NCI-H1694 (cell line): ENCODE measurements around the gene TMCO4.
"Not testable (repeated sequence)": the region's sequence is repeated elsewhere in the genome, so short reads cannot be mapped to it uniquely, and the experiment has no call there.

ENCODE experiments used
- DNase-seq: peaks from one replicate; lab custom pipeline; 2025; lab: John Stamatoyannopoulos, UW

The TMCO4 gene

DNA sequence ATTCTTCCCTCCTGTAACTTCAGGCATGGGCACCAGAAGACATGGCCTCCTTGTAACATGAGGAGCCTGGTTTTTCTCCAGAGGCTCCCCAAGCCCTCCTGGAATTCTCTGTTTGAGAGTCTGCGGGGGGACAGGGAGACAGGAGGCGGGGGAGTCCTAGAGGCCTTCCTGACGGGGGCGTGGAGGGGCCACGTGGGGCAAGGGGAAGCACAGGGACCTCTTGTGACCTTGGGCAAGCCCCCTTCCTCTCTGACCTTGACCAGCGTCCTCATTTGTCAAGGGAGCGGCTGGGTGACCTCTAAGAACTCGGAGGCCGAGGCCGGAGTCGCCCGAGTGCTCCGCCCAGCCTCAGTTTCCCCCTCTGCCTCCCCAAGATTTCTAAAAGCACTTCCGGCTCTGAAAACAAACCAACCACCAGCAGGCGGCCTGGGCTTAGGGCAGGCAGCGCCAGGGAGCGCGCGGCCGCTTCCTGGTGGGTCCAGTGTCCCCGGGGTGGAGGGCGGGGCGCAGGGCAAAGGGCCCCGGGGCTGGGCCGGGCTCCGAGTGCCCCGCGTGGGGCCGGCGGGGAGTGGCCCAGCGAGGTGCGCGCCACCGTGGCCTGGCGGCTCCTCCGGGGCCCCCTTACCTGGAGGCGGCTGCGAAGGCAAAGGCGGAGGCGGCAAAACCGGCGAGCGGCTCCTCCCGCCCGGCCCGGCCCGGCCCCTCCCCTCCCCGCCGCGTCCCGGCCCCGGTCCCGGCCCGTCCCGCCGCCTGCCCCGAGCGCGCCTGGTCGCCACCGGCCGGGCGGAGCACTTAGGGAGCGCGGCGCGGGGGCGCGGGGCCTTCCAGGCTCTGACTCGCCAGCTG is at the start of gene TMCO4:
TSS of gene TMCO4 (minus strand) at position 687 of the 846 bp plus-strand sequence. CDS start 19,158 bp downstream, outside the sequence.
- DNase-seq: no peak

DNA sequence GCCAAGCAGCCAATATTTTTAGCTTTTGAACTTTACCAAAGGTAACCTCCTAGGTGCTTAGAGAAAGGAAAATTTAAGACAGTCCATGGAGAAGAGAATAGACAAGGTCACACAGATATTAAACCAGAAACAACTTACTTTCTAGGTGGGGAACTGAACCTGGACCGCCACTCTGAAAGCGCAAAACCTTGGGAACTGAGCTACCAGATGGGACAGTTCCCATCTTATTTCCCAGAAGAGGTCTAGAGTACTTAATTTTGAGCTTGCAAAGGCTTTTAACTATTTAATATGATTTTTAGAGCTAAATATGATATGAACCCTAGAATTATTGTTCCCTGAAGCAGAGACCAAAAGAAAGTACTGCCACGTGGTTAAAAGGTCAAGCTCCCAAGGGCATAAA is 49.6 kb upstream of the TMCO4 start:
- not testable (repeated sequence) for DNase-seq

DNA sequence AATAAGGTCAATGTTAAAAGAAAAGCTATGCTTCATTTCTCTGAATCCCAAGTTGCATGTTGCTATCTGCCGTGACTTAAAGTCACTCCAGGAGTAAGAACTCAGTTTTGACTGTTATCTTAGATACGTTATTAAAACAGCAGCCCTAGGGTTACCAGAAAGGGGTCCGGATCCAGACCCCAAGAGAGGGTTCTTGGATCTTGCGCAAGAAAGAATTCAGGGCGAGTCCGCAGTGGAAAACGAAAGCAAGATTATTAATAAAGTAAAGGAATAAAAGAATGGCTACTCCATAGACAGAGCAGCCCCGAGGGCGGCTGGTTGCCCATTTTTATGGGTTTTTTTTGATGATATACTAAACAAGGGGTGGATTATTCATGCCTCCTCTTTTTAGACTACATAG is 47.6 kb upstream of the TMCO4 start:
- not testable (repeated sequence) for DNase-seq

DNA sequence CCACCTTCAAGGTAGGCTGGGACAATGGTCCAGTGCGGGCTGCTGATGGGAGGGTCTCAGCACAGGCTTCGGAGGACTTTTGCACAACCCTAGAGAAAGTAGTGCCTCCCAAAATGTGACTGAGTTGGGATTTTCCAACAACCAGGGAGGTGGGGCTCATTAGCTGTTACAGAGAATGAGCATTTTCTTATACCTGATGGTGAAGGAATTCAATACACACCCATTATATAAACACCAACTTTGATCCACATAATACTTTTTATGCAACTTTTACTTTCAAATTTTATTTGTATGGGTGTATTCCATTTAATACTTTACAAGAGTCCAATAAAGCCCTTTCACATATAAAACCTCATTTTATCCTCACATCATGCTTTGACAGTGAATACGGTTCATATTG is 46.6 kb upstream of the TMCO4 start:
- DNase-seq: no peak

DNA sequence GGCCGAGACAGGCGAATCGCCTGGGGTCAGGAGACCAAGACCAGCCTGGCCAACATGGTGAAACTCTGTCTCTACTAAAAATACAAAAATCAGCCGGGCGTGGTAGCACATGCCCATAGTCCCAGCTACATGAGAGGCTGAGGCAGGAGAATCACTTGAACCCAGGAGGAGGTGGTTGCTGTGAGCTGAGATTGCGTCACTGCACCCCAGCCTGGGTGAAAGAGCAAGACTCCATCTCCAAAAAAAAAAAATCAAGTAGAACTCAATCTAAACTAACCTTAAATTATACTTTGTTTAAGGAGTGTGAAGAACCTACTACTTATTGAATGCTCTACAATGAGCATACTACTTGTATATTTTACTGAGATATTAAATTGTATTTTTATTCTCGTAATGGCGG is 45.8 kb upstream of the TMCO4 start:
- no peak for DNase-seq

DNA sequence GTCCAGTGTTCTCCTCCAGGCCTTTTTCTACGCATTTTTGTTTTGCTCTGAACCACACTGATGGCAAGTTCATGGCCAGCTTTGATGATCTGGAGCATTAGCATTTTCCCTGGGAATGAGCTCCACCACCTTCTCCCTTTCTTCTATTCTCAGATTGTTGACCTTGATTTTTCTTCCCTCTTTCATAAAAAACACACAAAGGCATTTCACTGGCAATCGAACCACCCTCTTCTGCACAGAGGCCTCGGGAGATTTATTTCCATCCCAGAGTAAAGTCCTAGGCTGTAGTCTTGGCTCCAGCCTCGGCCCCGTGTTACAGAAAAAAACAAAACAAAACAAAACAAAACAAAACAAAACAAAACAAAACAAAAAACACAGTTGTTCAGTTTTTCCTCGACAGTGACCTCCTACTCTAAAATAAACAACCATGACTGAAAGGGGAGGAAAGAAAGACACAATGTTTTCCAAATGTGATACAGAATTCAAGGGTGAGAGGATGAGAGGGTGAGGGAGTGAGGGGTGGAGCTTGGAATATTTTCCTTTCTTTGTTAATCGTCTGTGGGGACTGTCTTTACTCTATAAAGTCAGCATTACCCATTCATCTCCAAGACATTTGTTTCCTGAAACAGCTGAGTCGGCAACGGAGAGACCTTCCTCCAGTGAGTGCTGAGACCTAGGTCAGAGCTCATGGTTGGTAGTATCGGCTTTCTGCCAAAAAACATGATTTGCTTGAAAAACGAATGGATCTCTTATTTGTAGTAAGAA is 45.2 kb upstream of the TMCO4 start:
- no peak for DNase-seq

DNA sequence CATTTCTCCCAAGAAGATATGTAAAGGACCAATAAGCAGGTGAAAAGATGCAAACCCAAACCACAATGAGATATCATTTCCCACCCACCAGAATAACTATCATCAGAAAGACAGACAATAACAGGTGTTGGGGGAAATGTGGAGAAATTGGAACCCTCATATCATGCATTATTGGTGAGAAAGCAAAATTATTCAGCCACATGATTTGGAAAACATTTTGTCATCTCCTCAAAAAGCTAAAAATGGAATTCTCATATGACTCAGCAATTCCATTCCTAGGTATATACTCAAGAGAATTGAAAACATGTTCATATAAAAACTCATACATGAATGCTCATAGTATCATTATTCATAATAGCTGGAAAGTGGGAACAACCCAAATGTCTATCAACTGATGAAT is 40.5 kb upstream of the TMCO4 start:
- no peak for DNase-seq

DNA sequence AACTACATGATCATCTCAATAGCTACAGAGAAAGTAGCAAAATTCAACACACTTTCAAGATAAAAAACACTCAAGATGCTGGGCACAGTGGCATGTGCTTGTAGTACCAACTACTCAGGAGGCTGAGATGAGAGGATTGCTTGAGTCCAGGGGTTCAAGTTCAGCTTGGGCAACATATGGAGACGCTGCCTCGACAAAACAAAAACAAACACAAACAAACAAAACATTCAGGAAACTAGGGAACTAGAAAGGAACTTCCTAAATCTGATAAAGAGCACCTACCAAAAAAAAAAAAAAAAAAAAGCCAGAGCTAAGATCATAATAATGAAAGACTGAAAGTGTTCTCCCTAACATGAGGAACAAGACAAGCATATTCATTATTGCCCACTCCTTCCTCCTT is 38.1 kb upstream of the TMCO4 start:
- no peak for DNase-seq

DNA sequence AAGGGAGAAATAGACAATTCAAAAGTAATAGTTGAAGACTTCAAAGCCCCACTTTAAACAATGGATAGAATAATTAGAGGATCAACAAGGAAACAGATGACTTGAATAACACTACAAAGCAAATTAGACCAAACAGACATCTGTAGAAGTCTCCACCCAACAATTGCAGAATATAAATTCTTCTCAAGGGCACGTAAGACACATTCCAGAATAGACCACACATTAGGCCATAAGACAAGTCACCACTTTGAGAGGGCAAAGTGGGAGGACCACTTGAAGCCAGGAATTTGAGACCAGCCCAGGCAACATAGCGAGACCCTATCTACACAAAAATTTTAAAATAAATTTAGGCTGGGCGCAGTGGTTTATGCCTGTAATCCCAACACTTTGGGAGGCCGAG is 35.9 kb upstream of the TMCO4 start:
- DNase-seq: no peak

DNA sequence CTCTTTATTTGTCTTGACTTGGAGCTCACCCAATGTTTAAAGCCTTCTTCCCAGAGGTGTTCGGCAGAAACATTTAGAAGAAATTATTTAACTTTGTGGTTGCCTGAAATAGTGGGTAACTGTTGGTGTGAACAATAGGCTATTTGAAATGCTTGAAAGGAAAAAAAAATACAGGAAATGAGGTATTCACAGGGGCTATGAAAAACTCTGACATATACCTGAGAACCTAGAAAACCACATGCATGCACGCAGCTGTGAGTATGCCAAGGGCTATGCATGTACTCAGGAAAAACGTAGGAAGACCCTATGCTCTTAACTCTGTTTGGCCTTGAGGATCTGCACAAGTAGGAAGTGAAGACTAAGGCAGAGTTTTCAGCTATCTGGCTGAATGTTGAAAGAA is 31.7 kb upstream of the TMCO4 start:
- no peak for DNase-seq

DNA sequence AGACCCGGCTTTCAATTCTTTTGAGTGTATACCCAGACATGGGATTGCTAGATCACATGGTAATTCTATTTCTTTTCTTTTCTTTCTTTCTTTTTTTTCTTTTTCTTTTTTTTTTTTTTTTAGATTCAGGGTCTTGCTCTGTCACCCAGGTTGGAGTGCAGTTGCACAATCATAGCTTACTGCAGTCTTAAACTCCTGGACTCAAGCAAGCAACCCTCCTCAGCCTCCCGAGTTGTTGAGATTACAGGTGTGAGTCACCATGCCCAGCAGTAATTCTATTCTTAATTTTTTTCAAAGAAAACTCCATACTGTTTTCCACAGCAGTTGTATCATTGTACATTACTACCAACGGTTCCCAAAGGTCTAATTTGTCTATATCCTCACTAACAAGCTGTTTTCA is 28.8 kb upstream of the TMCO4 start:
- no peak for DNase-seq

DNA sequence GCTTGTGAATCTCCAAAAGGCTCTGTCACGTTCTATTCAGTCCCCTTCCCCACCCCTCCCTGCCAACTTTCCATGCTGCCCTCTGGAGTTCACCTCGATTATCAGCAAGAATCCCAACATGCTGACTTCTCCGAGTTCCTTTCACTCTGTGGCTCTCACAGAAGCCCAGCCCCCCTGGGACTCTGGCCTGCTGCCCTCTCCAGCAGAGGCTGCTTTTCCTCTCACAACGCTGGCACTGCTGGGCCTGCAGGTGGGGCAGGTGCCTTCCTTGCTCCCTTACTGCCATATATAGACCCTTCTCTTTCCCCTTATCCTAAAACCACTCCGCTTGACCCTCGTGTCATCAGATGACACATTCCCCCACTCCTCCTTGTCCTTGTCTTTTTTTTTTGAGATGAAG is 25.6 kb upstream of the TMCO4 start:
- DNase-seq: no peak

DNA sequence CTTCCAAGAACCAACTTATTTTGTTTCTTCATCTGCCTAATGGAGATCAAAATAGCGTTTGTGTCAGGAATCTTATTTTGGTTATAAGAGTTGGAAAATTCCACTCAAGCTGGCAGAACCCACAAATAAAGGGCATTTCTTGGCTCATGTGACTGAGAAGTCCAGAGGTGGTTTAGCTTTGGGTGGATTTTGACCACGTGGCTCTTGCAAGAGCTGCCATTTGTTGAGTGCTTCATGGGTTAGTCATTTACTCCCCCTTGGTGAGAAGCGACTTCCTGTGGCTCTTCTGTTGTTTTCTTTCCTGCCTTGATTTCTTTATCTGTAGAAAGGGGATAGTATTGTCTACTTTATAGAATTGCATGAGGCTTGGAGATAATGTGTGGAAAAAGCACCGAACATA is 24.8 kb upstream of the TMCO4 start:
- DNase-seq: no peak

DNA sequence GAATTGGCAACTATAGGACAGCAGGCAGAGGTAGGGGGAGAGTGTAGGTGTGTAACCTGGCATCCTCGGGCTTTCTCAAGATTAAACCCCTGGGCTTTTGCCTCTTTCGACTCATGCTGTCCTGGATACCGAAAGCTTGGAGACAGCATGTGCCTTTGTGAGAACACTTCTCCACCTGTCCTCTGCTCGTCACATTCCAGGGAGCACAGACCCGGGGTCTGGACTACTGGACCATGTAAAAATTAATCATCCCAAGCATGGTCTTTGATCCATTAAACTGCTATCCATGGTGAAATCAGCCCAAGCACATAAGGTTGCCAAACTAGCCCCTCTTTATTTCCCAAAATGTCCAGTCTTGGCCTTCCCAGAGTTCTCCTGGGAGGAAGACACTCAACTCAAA is 24.3 kb upstream of the TMCO4 start:
- no peak for DNase-seq

DNA sequence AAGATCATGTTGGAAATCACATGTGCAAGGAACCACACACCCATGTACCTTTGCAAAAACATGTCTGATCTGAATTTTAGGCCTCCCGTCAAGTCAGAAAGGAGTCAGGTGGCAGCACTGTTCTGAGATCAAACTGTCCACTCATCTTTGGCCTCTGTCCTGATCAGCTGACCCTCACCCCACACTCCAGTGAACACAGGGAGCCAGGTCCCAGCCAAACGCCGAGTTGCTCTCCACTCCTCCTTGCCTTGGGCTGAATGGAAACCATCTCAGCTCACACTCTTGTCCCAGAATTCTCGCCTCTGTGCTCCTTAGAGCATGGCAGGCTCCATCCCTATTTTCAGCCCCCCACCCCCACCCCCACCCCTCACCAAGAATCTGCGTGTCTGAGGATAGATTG is 20.0 kb upstream of the TMCO4 start:
- no peak for DNase-seq

DNA sequence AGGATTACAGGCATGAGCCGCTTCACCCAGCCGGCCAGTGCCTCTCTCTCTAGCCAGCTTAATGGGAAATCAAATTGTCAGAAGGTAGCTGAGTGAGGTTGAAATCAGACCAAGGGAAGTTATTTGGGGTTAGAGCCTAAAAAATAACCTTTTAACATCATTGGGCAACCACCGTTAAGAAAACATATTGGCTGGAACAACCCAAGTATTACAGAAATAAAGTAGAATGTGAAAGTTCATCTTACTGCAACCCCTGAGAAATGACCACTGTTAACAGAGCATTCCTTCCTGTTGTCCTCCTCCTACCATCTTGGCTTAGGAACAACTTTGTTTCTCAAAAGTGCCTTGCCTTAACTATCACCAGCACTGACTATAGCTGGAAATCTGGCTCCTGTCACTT is 18.6 kb upstream of the TMCO4 start:
- DNase-seq: no peak

DNA sequence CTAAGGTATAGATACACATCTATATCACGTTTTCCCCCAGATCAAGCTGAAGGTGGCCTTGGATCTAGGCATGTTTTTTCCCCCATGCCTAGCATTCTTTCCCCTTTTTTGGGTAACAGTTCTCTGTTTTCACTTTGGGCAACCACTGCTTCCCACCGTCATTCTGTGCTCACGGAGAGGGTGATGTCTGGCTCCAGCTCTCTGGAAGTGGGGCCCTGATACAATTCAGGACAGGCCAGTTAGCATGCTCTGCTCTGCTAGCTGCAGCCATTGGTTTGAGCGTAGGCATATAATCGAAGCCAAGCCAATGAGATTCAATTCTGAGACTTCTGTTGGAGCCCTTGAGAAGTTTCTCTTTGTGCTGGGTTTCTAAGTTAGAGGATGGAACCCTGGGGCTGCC is 17.4 kb upstream of the TMCO4 start:
- no peak for DNase-seq

DNA sequence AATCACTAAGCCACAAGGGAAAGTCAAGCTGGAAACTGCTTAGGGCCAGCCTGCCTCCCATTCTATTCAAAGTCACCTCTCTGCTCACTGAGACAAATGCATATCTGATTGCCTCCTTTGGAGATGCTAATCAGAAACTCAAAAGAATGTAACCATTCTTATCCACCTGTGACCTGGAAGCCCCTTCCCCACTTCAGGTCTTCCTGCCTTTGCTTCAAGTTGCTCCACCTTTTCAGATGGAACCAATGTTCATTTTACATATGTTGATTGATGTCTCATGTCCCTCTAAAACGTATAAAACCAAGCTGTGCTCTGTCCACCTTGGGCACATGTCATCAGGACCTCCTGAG is 17.0 kb upstream of the TMCO4 start:
- DNase-seq: not testable (repeated sequence)

DNA sequence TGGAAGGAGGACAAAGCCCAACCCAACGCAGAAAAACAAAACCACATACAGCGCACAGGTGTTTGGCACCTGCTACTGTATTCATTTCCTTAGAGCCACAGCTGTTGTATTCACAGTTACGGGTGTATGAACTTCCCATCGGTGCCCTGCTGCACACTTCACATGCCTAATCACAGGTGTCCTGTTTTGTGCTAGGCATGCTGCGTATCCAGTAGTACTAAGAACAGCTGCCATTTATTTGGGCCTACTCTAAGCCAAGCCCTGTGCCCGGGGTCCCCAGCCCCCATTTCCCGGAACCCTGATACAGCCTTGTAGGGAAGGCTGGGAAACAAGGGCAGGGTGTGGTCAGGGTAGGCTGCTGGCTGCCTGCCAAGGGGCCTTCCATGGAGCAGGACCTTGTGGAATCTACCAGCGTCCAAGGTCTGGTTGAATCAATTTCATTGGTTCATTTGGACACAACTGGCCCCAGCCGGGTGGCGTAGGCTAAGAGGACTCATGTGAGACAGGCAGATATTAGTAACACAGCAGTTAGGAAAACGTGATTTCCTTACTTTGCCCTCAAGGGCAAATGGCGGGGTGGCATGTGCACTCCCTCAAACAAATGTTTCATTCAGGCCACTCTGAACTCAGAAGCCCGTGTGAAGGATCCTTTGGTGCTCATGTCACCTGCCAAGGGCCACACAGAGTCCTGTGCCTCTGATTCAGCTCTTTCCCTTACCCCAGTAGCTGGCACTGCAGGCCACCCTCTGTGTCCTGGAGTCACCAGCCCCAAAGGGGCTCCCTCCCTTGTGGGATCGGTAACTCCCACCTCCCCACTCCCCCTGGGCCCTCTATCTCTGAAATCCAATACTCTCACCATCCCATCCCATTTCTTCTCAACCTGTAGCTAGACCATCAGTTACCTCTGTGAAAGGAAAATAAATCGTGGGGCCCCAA is 16.4 kb upstream of the TMCO4 start:
- DNase-seq: no peak

DNA sequence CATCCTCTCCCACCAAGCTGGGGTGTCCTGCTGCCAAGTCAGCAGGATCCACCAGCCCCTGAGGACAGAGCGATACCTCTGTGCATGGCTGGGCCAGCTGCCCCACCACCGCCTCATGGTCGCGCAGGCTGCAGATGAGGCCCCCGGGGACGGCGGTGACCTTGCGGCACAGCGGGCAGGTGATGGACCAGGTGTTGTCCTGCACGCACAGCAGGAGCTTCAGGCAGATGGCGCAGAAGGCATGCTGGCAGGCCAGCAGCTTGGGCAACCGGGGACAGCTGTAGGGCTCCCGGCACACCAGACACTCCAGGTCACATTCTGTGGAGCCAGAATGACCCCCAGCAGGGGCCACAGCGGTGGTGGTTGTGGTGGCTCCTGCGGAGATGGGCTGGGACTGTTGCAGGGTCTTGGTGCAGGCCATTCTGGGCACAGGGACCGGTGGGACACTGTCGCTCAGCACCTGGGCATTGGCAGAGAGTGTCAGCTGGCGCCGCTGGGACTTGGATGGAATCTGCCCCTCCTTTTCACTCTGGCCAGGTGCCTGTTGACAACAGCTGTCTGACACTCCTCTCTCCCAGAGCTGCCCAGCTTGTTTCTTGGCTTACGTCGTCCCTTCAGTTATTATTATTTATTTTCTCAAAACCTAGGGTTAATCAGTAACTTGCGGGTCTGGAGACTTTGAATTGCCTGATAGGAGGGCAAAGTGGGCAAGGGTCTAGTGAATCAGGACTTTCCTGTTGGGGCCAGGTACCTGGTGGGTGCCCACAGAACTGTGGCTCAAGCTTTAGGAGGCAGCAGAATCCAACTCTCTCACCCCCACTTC is 15.2 kb upstream of the TMCO4 start, which contains the start of gene RNF186:
TSS of gene RNF186 (minus strand) at position 603 of the 823 bp plus-strand sequence. CDS start at position 421, 182 bp downstream.
- no peak for DNase-seq

DNA sequence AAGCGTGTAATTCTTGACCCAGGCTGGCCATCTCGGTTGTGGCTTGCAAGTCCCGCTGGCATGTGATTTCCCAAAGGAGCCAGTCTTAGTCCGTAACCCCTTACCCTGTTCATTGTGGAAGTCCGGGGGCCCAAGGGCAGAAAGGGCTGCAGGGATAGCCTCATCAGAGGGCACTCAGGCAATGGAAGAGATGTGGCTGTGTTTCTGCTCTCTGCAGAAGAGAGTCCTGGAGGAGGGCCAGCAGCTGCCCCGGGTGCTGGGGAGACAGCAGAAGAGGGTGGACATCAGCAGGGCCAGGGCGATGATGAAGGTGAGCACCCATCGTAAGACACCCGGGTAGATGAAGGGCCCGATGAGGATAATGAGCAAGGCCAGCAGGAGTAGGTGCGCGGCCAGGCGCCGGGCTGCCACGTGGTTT is 14.5 kb upstream of the TMCO4 start:
- DNase-seq: no peak

DNA sequence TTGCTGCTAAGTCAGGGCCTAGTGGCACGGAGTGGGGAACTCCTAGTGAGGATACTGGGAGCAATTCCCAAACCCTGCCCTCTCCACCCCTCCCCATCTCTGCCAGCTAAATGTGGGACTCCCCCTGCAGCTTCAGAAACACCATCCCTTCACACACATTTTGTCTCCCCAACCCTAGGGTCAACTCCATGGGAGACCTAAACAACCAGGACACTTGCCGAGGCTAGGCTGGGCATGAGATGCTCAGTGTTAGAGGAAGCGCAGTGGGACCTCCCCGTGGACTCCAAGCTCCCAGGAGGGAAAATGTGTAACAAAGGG is 13.9 kb upstream of the TMCO4 start:
- DNase-seq: no peak
